ENCODE data around the gene ZNF687. TPM values are rescaled to one million over a fixed set of nuclear protein-coding genes. Genes with fewer than 3 reads are reported as not detected.

The ZNF687 gene
- total RNA-seq, 1 donor from 2014 or later = 13.2 TPM

- peak; percentile 29 for DNase-seq
Measured at GRCh38 chr1:151282883-151283725, 1.0 kb downstream of the ZNF687 start.

GRCh38 chr1:151284013-151284577, 2.0 kb downstream of the ZNF687 start:
- no peak for DNase-seq

- no peak for DNase-seq
Measured at GRCh38 chr1:151286619-151287340, 4.7 kb downstream of the ZNF687 start.

- no peak for DNase-seq
Measured at GRCh38 chr1:151287341-151287699, 5.2 kb downstream of the ZNF687 start.

- no peak for DNase-seq
Measured at GRCh38 chr1:151287767-151288500, 5.8 kb downstream of the ZNF687 start.

GRCh38 chr1:151288502-151288901, 6.4 kb downstream of the ZNF687 start:
- no peak for DNase-seq

- DNase-seq = no peak
Measured at GRCh38 chr1:151289080-151289935, 7.2 kb downstream of the ZNF687 start.

GRCh38 chr1:151289991-151290708, 8.1 kb downstream of the ZNF687 start:
- DNase-seq = no peak

- DNase-seq = no peak
Measured at GRCh38 chr1:151290709-151291303, 8.7 kb downstream of the ZNF687 start.

- peak; percentile 69 for DNase-seq
Measured at GRCh38 chr1:151292207-151293030, 10.3 kb downstream of the ZNF687 start.

GRCh38 chr1:151293093-151293492, 11.0 kb downstream of the ZNF687 start:
- DNase-seq = no peak

- no peak for DNase-seq
Measured at GRCh38 chr1:151294742-151295462, 12.8 kb downstream of the ZNF687 start.

- peak; percentile 93 for DNase-seq
Measured at GRCh38 chr1:151309811-151310323, 27.8 kb downstream of the ZNF687 start.

GRCh38 chr1:151311011-151311410, 28.9 kb downstream of the ZNF687 start:
- DNase-seq = no peak

- DNase-seq = no peak
Measured at GRCh38 chr1:151311589-151312331, 29.7 kb downstream of the ZNF687 start.

GRCh38 chr1:151312411-151312810, 30.3 kb downstream of the ZNF687 start:
- no peak for DNase-seq

- no peak for DNase-seq
Measured at GRCh38 chr1:151312826-151313225, 30.7 kb downstream of the ZNF687 start.

- no peak for DNase-seq
Measured at GRCh38 chr1:151313501-151313900, 31.4 kb downstream of the ZNF687 start.

Measured in tongue (tissue), 2 donors.